Dermis microvascular lymphatic vessel endothelial cell (primary cell): ENCODE data around the gene KLHL25. TPM values are rescaled to one million over a fixed set of nuclear protein-coding genes. Genes with fewer than 3 reads are reported as not detected.

Source experiments
- DNase-seq, 2 donors: peaks; one replicate each; pipeline versions ENCODE4 v3.0.0 to v3.0.0-alpha.2; 2010; ENCODE audit warnings: low read depth in 2 of 2
- total RNA-seq: library from RNA; depleted of rRNA; stranded (reverse); fragments of >200 nt; gene quantifications from 2 replicates; pipeline ENCODE4 v1.2.1, GENCODE V29; 2014

KLHL25 gene
- total RNA-seq, 1 donor from 2014 or later = 3.9 TPM

DNA sequence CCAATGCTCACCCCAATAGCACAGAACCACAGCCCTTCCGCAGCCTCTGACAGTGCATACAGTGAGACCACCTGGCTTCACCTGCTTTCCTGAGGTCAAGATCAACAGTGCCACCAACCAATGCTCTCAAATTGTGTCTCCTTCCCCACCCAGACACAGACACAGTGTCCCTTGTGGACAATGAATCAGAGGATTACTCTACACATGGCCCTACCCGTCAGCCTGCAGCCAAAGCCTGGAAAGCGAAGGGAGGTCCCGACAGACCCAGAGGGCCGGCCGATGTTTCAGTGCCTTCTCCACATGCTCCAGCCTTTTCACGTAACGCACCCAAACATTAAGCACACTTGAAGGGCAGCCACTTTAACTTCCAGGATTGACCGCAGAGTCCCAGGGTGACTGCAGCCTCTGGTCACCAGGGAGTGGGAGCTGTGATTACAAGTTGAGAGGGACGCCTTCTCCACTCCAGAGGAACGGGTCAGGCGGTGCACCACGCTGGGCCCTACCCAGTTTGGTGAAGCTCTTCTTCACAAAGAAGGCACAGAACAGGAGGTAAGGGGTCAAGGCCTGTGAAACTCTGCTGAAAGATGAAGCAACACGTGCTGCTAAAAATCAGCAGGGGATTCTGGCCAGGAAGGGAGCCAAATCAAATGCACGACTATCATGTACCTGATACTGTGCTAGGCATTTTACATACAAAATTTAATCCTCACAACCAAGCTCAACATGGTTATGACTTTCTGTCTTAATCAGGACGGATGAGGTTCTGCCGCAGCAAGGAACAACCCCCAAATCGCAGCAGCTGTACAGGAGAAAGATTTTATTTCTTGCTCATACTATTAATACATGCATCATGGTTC, 17.2 kb downstream of the KLHL25 start:
- DNase-seq = no peak

DNA sequence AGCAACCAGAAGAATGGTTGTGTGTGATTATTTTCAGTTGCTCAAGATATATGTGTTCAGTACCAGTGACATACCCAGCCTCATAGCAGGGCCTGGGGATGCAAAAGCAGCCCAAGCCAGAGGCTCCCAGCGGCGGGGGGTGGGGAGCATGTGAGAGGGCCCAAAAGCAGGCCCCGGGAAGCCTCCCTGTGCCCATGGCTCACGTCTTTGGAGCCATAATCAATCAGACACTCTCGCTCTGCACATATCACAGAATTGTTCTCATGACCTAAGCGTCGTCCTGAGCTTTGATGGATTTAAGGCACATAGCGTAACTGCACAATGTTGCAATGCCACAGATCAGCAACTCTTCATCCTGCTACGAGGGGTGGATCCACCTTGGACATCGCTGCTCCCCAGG, 20.8 kb downstream of the KLHL25 start:
- no peak for DNase-seq

DNA sequence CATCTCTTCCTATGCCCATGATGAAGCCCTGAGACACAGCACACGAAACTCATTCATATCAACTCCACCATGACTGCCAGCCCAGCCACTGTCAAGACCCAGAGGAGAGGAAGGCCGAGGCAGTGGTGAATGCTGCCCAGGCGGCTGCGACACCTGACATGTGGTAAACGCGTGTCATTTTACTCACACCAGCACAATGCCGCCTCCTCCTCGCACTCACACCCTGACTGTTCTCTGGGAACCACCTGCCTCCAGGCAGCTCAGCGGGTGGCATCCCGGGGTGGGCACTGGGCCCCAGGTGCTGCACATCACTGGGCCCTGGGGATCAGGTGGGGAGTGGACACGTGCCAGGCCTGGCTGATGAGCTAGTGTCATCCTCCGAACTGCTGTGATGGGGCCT, 21.5 kb downstream of the KLHL25 start:
- no peak for DNase-seq

DNA sequence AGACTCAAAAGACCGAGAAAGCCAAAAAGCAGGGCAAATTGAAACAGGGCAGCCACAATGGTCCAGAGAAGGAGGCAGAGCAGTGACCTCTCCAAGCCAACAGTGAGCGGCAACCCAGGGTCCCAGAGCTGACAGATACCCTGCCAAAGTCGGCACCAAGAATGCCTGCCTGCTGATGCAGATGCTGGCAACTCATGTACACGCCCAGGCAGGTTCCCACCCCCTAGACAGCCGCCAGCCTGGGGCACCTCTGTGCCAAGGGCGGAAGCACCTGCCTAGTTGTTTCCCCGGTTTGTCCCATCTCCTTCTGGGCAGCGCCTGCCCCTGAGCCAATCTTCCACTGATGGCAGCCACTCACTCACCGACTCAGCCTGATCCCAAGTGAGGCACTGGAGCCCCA, 22.1 kb downstream of the KLHL25 start:
- peak in 1 of 2 donors; percentile 17 for DNase-seq

DNA sequence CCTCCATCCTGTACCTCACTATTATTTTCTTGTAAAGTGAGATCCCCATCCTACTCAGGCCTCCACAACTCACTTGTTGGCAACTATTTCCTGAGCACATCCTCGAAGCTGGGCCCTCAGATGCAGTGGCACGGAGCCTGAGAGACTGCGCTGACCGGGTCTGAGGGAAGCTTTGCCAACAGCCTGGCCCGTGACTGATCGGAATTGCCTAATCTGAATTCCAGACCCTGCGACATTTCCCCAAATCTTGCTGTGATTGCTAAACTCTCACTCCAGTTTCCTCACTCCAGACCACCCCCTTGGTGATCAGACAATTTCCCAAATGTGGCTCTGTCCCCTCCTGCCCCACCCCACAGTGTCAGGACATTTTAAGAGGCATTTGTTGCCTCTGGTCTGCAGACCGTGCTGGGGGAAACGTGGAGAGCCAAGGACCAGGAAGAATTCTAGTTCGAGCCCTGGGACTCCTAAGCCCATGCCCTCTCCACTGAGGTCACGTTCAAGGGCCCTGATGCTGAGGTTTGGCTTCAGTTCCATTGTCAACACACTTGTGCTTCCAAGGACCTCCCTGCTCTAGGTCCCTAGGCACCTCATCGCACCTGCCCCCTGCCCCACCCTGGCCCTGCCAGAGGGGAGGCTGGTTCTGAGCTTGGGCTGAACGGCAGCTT, 22.8 kb downstream of the KLHL25 start:
- peak in 1 of 2 donors; percentile 39 for DNase-seq

DNA sequence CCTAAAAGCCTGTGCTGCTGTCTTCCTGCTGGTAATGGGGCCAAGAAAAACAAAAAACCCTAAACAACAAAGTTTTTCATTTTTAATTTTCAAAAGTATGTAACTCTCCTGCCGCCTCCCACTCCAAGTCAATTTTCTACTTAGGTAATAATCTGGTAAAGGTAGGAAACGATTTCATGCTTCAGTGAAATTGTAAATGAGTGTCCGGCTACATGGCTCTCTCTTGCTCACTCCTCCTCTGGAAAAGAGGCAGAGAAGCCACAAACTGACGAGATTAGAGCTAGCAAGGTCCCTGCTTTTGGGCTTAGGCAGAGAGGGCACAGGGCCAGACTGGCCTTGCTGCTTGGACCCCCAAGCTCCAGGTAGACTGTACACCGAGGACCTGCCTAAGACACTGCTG, 23.5 kb downstream of the KLHL25 start:
- no peak for DNase-seq

DNA sequence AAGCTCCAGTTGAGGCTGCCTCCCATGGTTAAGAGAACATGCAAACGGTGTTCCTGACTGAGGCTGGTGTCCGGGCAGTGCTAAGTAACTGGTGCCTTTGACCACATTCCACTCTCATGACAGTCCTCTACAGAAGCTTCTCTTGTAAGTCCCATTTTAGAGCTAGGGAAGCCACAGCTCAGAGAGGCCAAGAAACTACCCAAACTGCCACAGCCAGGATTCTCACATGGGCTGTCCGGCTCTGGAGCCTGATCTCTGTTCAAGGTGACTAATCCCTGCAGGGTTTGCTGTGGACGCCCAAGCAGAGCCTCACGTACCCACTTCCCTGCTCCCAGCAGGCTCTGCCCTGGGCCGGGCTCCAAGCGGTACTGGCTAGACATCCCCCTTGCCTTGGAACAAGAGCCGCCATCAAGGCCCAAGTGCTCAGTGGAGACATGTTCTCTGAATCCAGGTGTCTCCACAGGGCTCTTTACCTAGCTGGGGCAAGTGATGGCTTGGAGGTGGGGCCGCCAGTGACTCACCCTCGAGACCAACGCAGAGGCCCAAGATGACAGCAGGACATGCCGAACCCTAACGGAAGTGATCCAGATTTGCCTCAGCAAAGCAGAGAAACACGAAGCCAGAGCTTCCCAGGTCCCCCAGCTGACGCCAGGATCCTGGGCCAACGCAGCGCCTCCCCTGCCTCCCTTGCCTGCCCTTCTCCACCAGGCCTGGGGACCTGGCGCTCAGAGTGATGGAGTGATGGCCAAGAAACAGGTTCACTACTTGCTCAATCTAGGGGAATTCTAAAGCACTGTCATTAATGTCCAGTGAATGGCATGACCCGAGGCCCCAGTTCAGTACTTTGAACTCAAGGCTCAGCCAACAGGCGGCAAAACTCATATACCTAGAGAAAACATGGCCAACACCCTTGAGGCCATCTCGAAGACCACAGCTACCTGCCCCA, 24.4 kb downstream of the KLHL25 start:
- DNase-seq = no peak

DNA sequence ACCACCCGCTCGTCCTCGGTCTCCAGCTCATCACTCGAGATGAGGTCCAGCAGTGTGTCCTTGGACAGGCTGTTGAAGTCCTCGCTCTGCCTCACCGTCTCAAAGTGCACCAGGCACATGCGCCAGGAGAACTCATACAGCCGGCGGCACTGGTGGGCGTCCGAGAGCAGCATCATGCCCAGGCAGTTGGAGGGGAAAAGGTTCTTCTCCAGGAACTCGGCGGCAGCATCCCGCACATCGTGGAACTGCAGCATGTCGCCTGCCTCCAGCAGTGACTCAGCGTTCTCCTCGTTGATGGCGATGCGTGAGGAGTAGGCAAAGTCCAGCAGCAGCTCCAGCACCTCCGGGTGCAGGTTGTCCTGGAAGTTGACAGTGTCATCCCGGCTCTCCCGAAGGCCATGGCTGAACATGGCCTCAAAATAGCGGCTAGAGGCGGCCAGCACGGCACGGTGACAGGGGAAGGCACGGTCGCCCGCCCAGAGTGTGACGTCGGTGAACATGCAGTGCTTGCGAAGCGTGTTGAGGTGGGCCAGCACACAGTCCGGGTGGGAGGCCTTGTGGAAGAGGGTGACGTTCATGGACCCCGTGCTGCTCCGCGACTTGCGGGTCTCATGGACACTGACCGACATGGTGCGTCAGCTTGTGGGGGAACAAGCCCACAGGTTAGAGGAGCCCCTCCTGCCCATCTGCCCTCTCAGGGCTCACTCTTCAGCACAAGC, 25.4 kb downstream of the KLHL25 start:
- DNase-seq = no peak

DNA sequence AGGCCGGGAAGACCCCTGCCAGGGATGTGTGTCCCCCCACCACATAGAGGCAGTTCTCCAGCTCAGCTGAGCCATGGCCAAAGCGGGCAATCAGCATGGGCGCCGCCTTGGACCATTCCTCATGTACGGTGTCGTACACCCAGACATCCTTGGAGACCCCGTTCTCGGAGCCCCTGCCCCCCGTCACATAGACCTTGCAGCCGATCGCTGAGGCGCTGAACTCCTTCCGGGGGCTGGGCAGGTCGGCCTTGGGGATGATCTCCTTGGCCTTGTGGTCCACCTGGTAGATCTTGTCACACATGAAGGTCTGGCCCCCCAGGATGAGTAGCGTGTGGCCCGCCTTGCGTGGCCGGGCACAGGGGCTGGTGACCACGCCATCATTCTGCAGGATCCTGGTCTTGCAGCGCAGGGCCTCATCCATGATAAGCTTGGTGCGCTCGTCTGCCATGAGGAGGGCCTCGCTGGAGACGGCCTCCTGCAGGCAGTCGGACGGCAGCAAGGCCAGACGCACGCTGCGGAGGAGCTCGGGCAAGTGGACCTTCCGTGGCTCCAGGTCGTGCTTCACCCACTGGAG, 26.0 kb downstream of the KLHL25 start:
- DNase-seq = no peak

DNA sequence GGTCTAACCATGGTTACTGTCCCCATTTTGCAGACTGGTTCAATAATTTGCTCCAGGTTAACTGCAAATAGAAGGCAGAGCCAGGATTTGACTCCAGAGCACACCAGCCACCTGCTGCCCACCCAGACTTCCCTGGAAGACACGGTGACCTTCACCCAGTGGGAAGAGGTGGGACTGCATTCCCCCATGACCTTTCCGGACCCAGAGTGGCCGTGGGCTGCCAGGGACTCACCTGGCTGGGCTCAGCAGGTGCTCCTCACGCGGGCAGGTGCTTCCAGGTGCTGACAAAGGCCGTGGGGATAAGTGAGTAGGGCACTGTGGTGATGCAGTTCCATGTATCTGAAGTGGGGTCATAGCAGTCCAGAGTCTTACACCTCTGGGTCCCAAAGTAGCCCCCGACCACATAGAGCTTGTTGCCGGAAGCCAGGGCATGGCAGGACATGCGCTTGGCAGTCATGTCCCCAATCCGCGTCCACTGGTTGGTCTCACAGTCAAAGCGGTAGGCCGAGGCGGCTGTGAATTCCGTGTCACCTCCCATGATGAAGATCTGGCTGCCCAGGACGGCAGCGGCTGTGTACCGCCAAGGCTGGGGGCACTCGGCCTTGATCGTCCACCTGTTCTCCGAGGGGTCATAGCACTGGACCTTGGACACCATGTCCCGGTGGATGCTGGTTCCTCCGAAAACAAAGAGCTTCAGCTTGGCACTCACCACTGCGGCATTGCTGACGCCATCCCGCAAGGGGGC, 26.8 kb downstream of the KLHL25 start:
- no peak for DNase-seq

DNA sequence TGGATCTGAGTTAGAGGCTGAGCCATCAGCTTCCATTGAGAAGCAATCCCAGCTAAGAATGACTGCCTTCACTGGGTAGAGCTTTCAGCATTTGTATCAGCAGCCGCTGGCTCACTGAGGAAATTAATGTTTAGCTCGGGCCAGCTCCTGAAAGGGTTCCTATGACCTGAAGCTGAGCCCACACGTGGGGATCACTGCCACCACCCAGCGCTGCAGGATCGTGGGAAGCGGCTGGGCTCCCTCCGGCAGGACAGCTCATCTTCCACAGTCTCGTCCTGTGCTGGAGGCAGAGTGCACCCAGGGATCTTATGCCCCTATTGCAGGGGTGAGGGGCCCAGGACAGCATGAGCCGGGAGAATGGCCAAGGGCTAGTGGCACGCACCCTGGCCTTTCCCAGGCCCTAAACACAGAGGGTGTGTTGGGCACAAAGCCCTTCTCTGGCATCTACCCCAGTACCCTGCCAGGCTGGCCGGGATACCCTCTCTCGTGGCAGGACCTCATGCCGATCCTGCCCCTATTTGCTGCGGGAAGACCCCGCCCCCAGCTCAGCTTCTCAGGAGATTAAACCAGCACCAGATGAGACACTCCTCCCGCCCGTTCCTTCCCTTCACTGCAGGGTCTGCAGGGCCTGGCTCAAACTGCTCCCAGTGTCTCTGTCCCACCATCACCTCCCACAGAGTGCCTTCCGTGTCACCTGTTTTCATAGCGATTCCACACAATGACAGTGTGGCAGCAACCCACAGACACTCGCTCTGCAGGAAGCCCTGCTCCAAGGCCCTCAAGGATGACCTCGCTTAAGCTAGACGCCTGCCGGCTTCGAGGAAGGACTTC, 28.5 kb downstream of the KLHL25 start:
- DNase-seq = no peak

DNA sequence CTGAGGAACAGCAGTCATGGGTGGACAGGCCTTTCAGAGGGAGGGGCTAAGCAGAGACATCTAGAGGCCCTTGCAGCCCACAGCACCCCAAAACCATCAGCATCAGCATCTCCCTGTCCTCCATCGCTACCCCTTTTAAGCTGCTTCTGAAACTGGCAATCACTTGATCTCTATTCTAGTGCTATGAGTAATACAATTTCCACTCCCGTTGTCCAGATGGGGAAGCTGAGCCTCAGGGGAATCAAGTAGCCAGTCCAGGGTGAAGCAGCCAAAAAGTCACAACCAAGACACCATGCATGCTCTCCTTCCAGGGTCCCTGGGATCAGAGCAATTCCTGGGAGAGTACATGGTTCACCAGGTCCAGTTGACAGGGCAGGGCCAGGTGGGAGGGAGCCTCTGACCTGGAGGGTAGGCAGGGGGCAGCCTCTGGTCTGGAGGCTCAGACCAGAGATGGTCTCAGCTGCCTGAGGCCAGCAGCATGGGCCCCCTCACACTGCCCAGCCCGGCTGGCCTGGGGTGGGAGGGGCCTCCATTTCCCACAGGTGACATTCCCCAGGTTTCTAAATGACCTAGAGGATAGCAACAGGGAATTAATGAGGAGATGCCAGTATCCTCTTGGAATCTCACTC, 30.0 kb downstream of the KLHL25 start:
- DNase-seq = peak in 1 of 2 donors; percentile 25

DNA sequence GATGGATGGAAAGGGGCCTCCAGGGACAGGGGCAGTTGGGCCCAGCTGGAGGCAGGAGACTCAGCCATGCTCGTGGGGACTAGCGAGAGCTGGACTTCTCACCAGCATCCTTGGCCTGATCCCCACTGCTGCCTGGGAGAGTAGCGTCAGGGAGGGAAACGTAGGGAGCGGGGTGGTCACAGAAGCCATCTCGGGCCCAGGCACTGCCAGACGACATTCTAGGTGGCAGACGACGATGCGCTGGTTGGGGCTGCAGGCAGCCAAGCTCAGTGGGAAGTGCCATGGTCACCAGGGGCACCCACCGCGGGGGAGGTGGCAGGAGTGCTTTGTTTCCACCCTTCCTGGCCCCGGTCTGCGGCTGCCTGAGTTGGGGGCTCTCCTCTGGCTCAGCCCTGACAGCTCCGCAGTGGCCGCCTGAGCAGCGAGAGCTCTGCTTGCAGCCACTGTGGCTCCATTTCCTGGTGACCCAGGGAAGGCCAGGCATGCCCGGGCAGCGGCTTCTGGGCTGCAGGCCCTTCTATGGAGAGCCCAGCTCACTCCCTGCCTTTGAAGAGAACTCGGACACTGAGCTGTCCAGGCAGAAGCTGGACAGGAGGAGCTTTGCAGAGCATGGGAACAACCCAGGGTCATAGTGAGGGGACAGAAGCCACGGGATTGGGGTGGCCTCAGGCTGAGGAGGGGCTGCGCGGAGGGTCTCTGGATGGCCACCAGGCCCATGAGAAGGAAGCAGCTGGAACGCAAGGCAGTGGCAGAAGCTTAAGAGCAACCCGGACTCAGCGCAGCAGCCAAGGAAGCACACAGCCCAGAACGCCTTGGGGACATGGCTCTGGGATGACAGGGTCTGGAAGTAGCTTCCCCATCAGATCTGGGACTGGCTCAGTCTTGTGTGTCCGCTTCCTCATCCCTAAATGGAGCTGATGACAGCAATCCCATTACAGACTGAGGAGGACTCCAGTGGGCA, 30.8 kb downstream of the KLHL25 start:
- DNase-seq = peak in 1 of 2 donors; percentile 17

DNA sequence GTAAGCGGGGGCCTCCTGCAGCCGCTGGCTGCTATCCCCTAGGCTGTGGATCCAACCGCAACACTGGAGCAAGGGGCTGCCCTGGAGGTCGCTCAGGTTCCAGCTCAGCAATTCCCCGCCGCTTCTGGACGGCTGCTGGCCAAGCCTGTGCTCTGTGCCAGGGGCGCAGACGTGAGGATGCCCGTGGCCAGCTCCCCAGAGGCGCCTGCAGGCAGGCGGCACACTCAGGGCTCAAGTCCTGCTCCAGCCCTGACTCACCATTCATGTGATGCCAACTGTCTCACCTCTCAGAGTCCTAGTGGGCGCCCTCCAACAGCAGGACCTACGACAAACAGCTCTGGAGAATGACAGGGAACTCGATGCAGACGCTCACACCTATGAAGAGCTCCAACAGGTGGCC, 31.6 kb downstream of the KLHL25 start:
- no peak for DNase-seq

DNA sequence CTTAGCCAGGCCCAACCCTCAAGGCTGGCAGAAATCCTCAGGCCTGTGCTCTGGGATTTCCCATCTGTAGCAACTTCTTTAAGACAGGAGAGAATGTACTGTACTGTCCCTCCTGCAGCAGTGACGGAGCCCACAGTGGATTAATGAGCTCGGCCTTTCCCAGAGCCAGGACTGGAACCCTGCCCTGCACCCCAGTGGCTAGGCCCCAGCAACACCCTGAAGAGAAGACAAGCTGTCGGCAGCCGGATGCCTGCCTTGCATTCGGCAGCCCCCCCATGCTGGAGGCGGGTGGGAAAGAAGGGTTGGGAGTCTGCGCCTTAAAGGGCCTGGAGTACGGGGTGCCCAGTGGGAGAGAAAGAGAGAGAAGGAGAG, 32.0 kb downstream of the KLHL25 start:
- no peak for DNase-seq

DNA sequence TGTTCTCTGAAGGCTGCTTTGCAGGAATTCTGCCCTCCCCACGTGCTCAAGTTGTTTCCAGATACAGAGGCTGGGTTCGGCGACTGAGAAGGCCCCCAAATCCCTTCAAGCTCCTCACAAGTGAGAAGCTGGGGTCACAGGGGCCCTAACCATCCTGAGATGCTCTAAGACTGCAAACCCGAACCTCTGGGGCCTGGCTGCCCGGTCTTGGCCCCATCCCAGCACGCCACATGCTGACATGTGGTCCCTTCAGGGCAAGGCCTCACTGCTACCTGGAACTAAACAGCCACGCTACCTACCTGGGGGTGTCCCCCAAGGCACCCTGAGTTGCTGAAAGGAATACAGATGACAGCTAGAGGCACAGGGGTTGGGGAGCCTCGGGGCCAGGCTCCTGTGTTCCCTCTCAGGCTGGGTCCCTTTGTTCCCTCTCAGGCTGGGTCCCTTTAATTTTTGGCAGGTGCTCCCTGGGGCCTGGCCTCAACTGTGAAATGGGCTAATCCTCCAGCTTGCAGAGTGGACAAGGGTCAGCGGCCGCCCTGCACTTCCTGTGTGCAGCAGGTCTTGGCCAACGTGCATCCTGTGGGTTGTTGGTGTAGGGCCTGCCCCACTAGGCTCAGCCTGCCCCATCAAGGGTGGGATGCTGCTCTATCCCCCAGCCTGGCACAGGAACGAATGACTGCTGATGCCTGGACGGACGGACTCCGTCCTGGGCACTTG, 32.5 kb downstream of the KLHL25 start:
- DNase-seq = no peak

DNA sequence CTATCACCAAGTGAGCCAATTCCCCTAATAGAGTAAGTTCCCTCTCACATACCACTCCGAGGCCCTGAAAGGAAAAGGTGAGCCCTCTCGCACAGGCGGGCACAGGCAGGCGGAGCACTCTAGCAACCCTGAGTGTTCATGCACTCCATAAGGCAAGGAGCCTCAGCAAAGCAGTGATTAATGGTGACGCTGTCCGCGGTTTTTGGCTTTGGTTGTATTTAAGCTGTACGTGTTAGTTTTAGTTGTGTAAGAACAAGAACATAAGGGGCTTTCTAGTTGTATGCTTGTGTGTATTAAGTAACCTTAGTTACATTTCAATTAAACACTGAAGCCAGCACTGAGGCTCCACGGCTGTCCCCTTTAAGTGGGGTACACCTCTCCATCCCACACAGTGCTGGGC, 33.1 kb downstream of the KLHL25 start:
- no peak for DNase-seq
